Measurements from ENCODE around the gene MYL3. TPM values are rescaled to one million over a fixed set of nuclear protein-coding genes. Genes with fewer than 3 reads are reported as not detected.
A peak's percentile ranks its signal among the peaks of the same experiment; 100 is the strongest.

The MYL3 gene
- total RNA-seq, 1 donor from 2014 or later: not detected

- peaks cover 2% of the 10 kb centered on the region for H3K27me3 Mint-ChIP-seq (ENCODE audit: unreplicated experiment)
- peak; percentile 6 for DNase-seq
- no peaks in the 10 kb centered on the region for H3K4me1 Mint-ChIP-seq (ENCODE audit: low read depth, unreplicated experiment)
- no peak overlapping the region for H3K4me3 Mint-ChIP-seq (ENCODE audit: unreplicated experiment)
- H3K27ac Mint-ChIP-seq (ENCODE audit: unreplicated experiment): no peak overlapping the region
- no peaks in the 10 kb centered on the region for H3K36me3 Mint-ChIP-seq (ENCODE audit: unreplicated experiment)
- TF ChIP-seq, protein P1, sequence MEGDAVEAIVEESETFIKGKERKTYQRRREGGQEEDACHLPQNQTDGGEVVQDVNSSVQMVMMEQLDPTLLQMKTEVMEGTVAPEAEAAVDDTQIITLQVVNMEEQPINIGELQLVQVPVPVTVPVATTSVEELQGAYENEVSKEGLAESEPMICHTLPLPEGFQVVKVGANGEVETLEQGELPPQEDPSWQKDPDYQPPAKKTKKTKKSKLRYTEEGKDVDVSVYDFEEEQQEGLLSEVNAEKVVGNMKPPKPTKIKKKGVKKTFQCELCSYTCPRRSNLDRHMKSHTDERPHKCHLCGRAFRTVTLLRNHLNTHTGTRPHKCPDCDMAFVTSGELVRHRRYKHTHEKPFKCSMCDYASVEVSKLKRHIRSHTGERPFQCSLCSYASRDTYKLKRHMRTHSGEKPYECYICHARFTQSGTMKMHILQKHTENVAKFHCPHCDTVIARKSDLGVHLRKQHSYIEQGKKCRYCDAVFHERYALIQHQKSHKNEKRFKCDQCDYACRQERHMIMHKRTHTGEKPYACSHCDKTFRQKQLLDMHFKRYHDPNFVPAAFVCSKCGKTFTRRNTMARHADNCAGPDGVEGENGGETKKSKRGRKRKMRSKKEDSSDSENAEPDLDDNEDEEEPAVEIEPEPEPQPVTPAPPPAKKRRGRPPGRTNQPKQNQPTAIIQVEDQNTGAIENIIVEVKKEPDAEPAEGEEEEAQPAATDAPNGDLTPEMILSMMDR (IDR thresholded peaks at IDR 0.05; ENCODE audit: partially characterized antibody, unreplicated experiment): no peak
- H3K9me3 Mint-ChIP-seq (ENCODE audit: unreplicated experiment): peaks cover 1% of the 10 kb centered on the region
Measured at GRCh38 chr3:46849045-46849631, 14.1 kb downstream of the MYL3 start.

GRCh38 chr3:46848271-46849044, 14.8 kb downstream of the MYL3 start:
- peaks cover 1% of the 10 kb centered on the region for H3K9me3 Mint-ChIP-seq (ENCODE audit: unreplicated experiment)
- H3K27me3 Mint-ChIP-seq (ENCODE audit: unreplicated experiment): peaks cover 2% of the 10 kb centered on the region
- TF ChIP-seq, protein P1 (IDR thresholded peaks at IDR 0.05; ENCODE audit: partially characterized antibody, unreplicated experiment): peak; percentile 37
- H3K27ac Mint-ChIP-seq (ENCODE audit: unreplicated experiment): no peak overlapping the region
- H3K4me3 Mint-ChIP-seq (ENCODE audit: unreplicated experiment): no peak overlapping the region
- peak; percentile 31 for DNase-seq
- H3K4me1 Mint-ChIP-seq (ENCODE audit: low read depth, unreplicated experiment): no peaks in the 10 kb centered on the region
- peaks cover 4% of the 10 kb centered on the region for H3K36me3 Mint-ChIP-seq (ENCODE audit: unreplicated experiment)

DNA sequence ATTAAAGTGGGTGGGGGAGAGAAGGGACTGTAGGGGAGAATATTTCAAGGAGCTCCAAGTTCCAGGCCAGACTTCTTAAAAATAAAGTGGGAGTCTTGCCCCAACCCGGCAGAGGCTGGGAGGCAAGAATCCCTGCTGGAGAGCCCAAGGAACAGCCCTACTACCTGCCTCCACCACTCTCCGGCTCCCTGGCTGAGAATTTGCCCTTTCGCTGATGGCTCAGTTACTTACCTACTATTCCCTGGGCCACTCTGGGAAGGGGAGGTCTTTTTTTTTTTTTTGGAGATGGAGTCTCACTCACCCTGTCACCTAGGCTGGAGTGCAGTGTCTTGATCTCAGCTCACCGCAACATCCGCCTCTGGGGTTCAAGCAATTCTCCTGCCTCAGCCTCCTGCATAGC, 15.5 kb downstream of the MYL3 start:
- no peaks in the 10 kb centered on the region for H3K4me1 Mint-ChIP-seq (ENCODE audit: low read depth, unreplicated experiment)
- TF ChIP-seq, protein P1 (IDR thresholded peaks at IDR 0.05; ENCODE audit: partially characterized antibody, unreplicated experiment): no peak
- no peak overlapping the region for H3K4me3 Mint-ChIP-seq (ENCODE audit: unreplicated experiment)
- DNase-seq: no peak
- H3K36me3 Mint-ChIP-seq (ENCODE audit: unreplicated experiment): peaks cover 4% of the 10 kb centered on the region
- no peak overlapping the region for H3K27ac Mint-ChIP-seq (ENCODE audit: unreplicated experiment)
- peaks cover 1% of the 10 kb centered on the region for H3K9me3 Mint-ChIP-seq (ENCODE audit: unreplicated experiment)
- peaks cover 2% of the 10 kb centered on the region for H3K27me3 Mint-ChIP-seq (ENCODE audit: unreplicated experiment)

- no peak for DNase-seq
- Mint-ChIP-seq H3K27ac (ENCODE audit: unreplicated experiment) (no peak overlapping the region), H3K36me3 (ENCODE audit: unreplicated experiment) (peaks cover 4% of the 10 kb centered on the region), H3K4me3 (ENCODE audit: unreplicated experiment) (no peak overlapping the region), H3K4me1 (ENCODE audit: low read depth, unreplicated experiment) (no peaks in the 10 kb centered on the region), H3K27me3 (ENCODE audit: unreplicated experiment) (peaks cover 2% of the 10 kb centered on the region), H3K9me3 (ENCODE audit: unreplicated experiment) (peaks cover 1% of the 10 kb centered on the region)
- TF ChIP-seq, protein P1 (IDR thresholded peaks at IDR 0.05; ENCODE audit: partially characterized antibody, unreplicated experiment): no peak
Measured at GRCh38 chr3:46846624-46847542, 16.4 kb downstream of the MYL3 start.

All from glutamatergic neuron (in vitro differentiated cells).